ENCODE measurements around the gene QRSL1. TPM values are rescaled to one million over a fixed set of nuclear protein-coding genes. Genes with fewer than 3 reads are reported as not detected.

QRSL1 gene
- total and polyA plus RNA-seq, 2 donors (not counting 3 experiments of a cell fraction or from before 2014, with no cell fraction given) = 4.3 to 11.3 TPM

GRCh38 chr6:106692112-106692818 is 62.9 kb downstream of the QRSL1 start:
- Histone ChIP-seq H3K4me1 (ENCODE audit: control insufficient read depth, extremely low read depth, insufficient read depth, low read length) (no peaks in the 10 kb centered on the region), H4K20me1 (replicated peaks; ENCODE audit: control insufficient read depth, extremely low read depth, insufficient read depth, low read length) (no peaks in the 10 kb centered on the region), H3K27me3 (ENCODE audit: control insufficient read depth in 2 of 2, insufficient read depth in 2 of 2, low read length in 2 of 2) (peaks cover 2 to 6% of the 10 kb centered on the region in 2 experiments), H2AFZ (ENCODE audit: low read depth, low read length) (no peak overlapping the region), H3K9me3 (replicated peaks; ENCODE audit: control insufficient read depth, insufficient read depth, low read length) (no peaks in the 10 kb centered on the region), H3K79me2 (ENCODE audit: control insufficient read depth, insufficient read depth, low read length) (no peaks in the 10 kb centered on the region), H3K4me2 (ENCODE audit: insufficient read depth, low read length) (no peak overlapping the region), H3K27ac (ENCODE audit: insufficient read depth, low read depth, low read length) (no peak overlapping the region), H3K36me3 (ENCODE audit: control insufficient read depth in 2 of 2, extremely low read depth in 1 of 2, insufficient read depth in 2 of 2, low read length in 2 of 2) (no peaks in the 10 kb centered on the region), H3K9ac (replicated peaks; ENCODE audit: extremely low read depth, insufficient read depth, low read length) (no peak overlapping the region), H3K4me3 (replicated peaks in 1 of 3; ENCODE audit: insufficient read depth in 1 of 3, low read depth in 1 of 3, low read length in 3 of 3) (no peak overlapping the region), H3K9me1 (replicated peaks; ENCODE audit: control insufficient read depth, extremely low read depth, insufficient read depth, low read length) (no peaks in the 10 kb centered on the region)
- POLR2A ChIA-PET = no interaction called here
- dilution Hi-C loops (cut with MboI; ENCODE audit: extremely low pct_ligation_motif_present, low sequenced_read_pairs) = no loop called here
- peak; percentile 37 for FAIRE-seq
- CTCF ChIA-PET = no interaction called here
- intact Hi-C loops (cut with micrococcal nuclease) = no loop called here
- DNase-seq (ENCODE audit: low read depth, low spot score) = peak; percentile 33
- no TSS peak for BruUV-seq (replicated peaks)
- TF ChIP-seq EZH2 (IDR thresholded peaks at IDR 0.05; ENCODE audit: borderline replicate concordance, low read depth, low read length, severe bottlenecking) = no peak

GRCh38 chr6:106692819-106693208 is 63.4 kb downstream of the QRSL1 start:
- DNase-seq (ENCODE audit: low read depth, low spot score) = no peak
- Histone ChIP-seq H3K79me2 (ENCODE audit: control insufficient read depth, insufficient read depth, low read length) (no peaks in the 10 kb centered on the region), H3K9ac (replicated peaks; ENCODE audit: extremely low read depth, insufficient read depth, low read length) (no peak overlapping the region), H3K4me3 (replicated peaks in 1 of 3; ENCODE audit: insufficient read depth in 1 of 3, low read depth in 1 of 3, low read length in 3 of 3) (no peak overlapping the region), H3K27ac (ENCODE audit: insufficient read depth, low read depth, low read length) (no peak overlapping the region), H3K4me2 (ENCODE audit: insufficient read depth, low read length) (no peak overlapping the region), H3K4me1 (ENCODE audit: control insufficient read depth, extremely low read depth, insufficient read depth, low read length) (no peaks in the 10 kb centered on the region), H3K9me1 (replicated peaks; ENCODE audit: control insufficient read depth, extremely low read depth, insufficient read depth, low read length) (no peaks in the 10 kb centered on the region), H3K9me3 (replicated peaks; ENCODE audit: control insufficient read depth, insufficient read depth, low read length) (no peaks in the 10 kb centered on the region), H3K27me3 (ENCODE audit: control insufficient read depth in 2 of 2, insufficient read depth in 2 of 2, low read length in 2 of 2) (peaks cover 2 to 6% of the 10 kb centered on the region in 2 experiments), H3K36me3 (ENCODE audit: control insufficient read depth in 2 of 2, extremely low read depth in 1 of 2, insufficient read depth in 2 of 2, low read length in 2 of 2) (no peaks in the 10 kb centered on the region), H4K20me1 (replicated peaks; ENCODE audit: control insufficient read depth, extremely low read depth, insufficient read depth, low read length) (no peaks in the 10 kb centered on the region), H2AFZ (ENCODE audit: low read depth, low read length) (no peak overlapping the region)
- dilution Hi-C loops (cut with MboI; ENCODE audit: extremely low pct_ligation_motif_present, low sequenced_read_pairs) = no loop called here
- intact Hi-C loops (cut with micrococcal nuclease) = no loop called here
- POLR2A ChIA-PET = no interaction called here
- BruUV-seq (replicated peaks) = no TSS peak
- CTCF ChIA-PET = interaction anchor here (1.4 kb wide), 1 partner anchor 9 kb away, joined by 3 read pairs; no protein-coding TSS in a partner anchor
- no peak for FAIRE-seq
- TF ChIP-seq EZH2 (IDR thresholded peaks at IDR 0.05; ENCODE audit: borderline replicate concordance, low read depth, low read length, severe bottlenecking) (no peak), FOS (IDR thresholded peaks at IDR 0.05; ENCODE audit: borderline replicate concordance, insufficient read depth, low read length) (no peak), GATA2 (IDR thresholded peaks at IDR 0.05; ENCODE audit: insufficient read depth, insufficient read length, low read depth, low read length) (no peak), CTCF (IDR thresholded peaks at IDR 0.05; ENCODE audit: extremely low read depth in 1 of 2, insufficient read depth in 1 of 2, low read depth in 1 of 2, low read length in 2 of 2) (no peak), MYC (IDR thresholded peaks at IDR 0.05; ENCODE audit: low read depth, low read length) (no peak), JUN (IDR thresholded peaks at IDR 0.05; ENCODE audit: borderline replicate concordance, insufficient read depth, insufficient read length, low read depth) (no peak), MAX (IDR thresholded peaks at IDR 0.05; ENCODE audit: insufficient read depth, insufficient read length) (no peak), POLR2A (IDR thresholded peaks at IDR 0.05; ENCODE audit: low read depth, low read length) (no peak), POLR2AphosphoS5 (IDR thresholded peaks at IDR 0.05; ENCODE audit: insufficient read depth, low read depth, low read length) (no peak)

Data from endothelial cell of umbilical vein (primary cell).